Measurements from ENCODE around the gene ATG9B. TPM values are rescaled to one million over a fixed set of nuclear protein-coding genes. Genes with fewer than 3 reads are reported as not detected.
A peak's percentile ranks its signal among the peaks of the same experiment; 100 is the strongest.

The ATG9B gene
- total RNA-seq, 1 donor from 2014 or later = 11.8 TPM

DNA sequence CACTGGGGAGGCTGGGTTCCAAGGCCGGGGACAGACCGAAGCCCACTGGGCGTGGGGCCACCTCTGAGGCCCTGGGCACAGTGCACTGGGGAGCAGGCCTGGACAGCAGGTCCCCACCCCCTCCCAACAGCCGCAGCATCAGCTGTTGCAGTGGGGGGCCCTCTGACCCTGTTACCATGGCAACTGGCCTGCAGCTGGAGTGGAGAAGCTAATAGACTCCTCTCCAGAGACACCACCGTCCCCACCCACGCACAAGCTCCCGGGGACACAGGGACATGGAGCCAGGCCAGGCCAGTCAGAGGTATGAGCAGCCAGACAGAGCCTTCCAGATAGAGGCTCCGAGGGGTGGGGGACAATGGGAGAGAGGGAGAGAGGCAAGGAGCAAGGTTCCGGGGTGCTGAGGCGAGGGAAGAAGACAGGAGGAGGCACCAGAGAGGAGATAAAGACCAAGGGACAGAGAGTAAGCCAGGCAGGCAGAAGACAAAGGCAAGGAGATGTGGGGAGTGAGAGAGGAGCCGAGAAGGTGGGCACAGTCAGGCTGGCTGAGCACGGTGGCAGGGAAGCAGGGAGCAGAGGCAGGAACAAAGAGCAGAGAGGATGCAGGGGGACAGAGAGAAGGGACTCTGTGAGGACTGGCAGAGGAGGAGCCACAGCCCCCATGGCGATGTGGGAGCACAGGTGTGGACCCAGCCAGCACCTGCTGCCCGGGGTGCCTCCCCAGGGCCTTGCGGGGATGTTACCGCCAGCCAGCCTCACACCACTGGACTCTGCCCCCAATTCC, 52.9 kb downstream of the ATG9B start:
- no peak overlapping the region for H3K4me3 Mint-ChIP-seq
- peak overlapping the region; percentile 19 for H3K27ac Mint-ChIP-seq
- no peaks in the 10 kb centered on the region for H3K9me3 Mint-ChIP-seq
- H3K36me3 Mint-ChIP-seq = no peaks in the 10 kb centered on the region
- peaks cover 40% of the 10 kb centered on the region for H3K4me1 Mint-ChIP-seq
- TF ChIP-seq CTCF (IDR thresholded peaks at IDR 0.05; ENCODE audit: unreplicated experiment) = no peak
- H3K27me3 Mint-ChIP-seq (ENCODE audit: low read depth) = peaks cover 71% of the 10 kb centered on the region
- DNase-seq (ENCODE audit: low spot score in 2 of 2, unreplicated experiment in 2 of 2) = no peak

DNA sequence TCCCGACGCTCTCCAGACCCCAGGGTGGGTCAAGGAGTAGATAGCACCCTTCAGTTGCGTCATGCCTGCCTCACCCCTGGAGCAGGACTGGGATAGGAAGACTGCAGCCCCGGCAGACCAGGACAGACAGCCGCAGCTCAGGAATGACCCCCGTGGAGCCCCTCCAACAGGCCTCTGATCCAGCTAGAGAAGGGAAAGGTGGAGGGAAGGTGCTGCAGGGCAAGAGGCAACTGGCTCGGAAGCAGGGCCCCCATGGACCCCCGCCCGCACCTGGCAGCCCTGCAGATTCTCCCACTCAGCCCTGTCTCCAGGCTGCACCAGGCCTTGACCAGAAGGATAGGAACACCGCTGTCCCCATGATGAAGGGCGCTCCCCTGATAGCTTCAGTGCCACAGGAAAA, 53.9 kb downstream of the ATG9B start:
- peaks cover 68% of the 10 kb centered on the region for H3K27me3 Mint-ChIP-seq (ENCODE audit: low read depth)
- no peak overlapping the region for H3K4me3 Mint-ChIP-seq
- peaks cover 38% of the 10 kb centered on the region for H3K4me1 Mint-ChIP-seq
- no peak for DNase-seq (ENCODE audit: low spot score in 2 of 2, unreplicated experiment in 2 of 2)
- TF ChIP-seq CTCF (IDR thresholded peaks at IDR 0.05; ENCODE audit: unreplicated experiment) = no peak
- H3K27ac Mint-ChIP-seq = no peak overlapping the region
- no peaks in the 10 kb centered on the region for H3K36me3 Mint-ChIP-seq
- no peaks in the 10 kb centered on the region for H3K9me3 Mint-ChIP-seq

GRCh38 chr7:150969475-150969874, 54.8 kb downstream of the ATG9B start:
- no peaks in the 10 kb centered on the region for H3K9me3 Mint-ChIP-seq
- H3K4me3 Mint-ChIP-seq = no peak overlapping the region
- no peaks in the 10 kb centered on the region for H3K36me3 Mint-ChIP-seq
- no peak for TF ChIP-seq CTCF (IDR thresholded peaks at IDR 0.05; ENCODE audit: unreplicated experiment)
- H3K4me1 Mint-ChIP-seq = peaks cover 39% of the 10 kb centered on the region
- DNase-seq (ENCODE audit: low spot score in 2 of 2, unreplicated experiment in 2 of 2) = no peak
- H3K27ac Mint-ChIP-seq = no peak overlapping the region
- H3K27me3 Mint-ChIP-seq (ENCODE audit: low read depth) = peaks cover 61% of the 10 kb centered on the region

- Mint-ChIP-seq H3K27me3 (ENCODE audit: low read depth) (peaks cover 56% of the 10 kb centered on the region), H3K36me3 (no peaks in the 10 kb centered on the region), H3K4me3 (no peak overlapping the region)
Observed at GRCh38 chr7:150968734-150969372, 55.4 kb downstream of the ATG9B start.

GRCh38 chr7:150968056-150968733, 56.1 kb downstream of the ATG9B start:
- no peaks in the 10 kb centered on the region for H3K36me3 Mint-ChIP-seq
- peaks cover 38% of the 10 kb centered on the region for H3K4me1 Mint-ChIP-seq
- H3K27ac Mint-ChIP-seq = no peak overlapping the region
- H3K4me3 Mint-ChIP-seq = no peak overlapping the region
- H3K27me3 Mint-ChIP-seq (ENCODE audit: low read depth) = peaks cover 52% of the 10 kb centered on the region
- no peaks in the 10 kb centered on the region for H3K9me3 Mint-ChIP-seq
- DNase-seq (ENCODE audit: low spot score in 2 of 2, unreplicated experiment in 2 of 2) = no peak
- no peak for TF ChIP-seq CTCF (IDR thresholded peaks at IDR 0.05; ENCODE audit: unreplicated experiment)

More at GRCh38 chr7:150968734-150969372, 55.4 kb downstream of the ATG9B start:
- Mint-ChIP-seq H3K4me1 (peaks cover 38% of the 10 kb centered on the region), H3K27ac (no peak overlapping the region), H3K9me3 (no peaks in the 10 kb centered on the region)
- no peak for TF ChIP-seq CTCF (IDR thresholded peaks at IDR 0.05; ENCODE audit: unreplicated experiment)
- DNase-seq (ENCODE audit: low spot score in 2 of 2, unreplicated experiment in 2 of 2) = no peak

All from mesothelial cell of epicardium (in vitro differentiated cells).